ENCODE results near the gene GRIK4. TPM values are rescaled to one million over a fixed set of nuclear protein-coding genes. Genes with fewer than 3 reads are reported as not detected.

Gene GRIK4
- total RNA-seq, 2 experiments from 2014 or later: not detected

- no peak overlapping the region for H3K27ac Mint-ChIP-seq
- H3K9me3 Mint-ChIP-seq (ENCODE audit: insufficient read depth): no peaks in the 10 kb centered on the region
- H3K27me3 Mint-ChIP-seq (ENCODE audit: low read depth): peaks cover 8% of the 10 kb centered on the region
- no peak overlapping the region for H3K4me3 Mint-ChIP-seq
- DNase-seq (no peak), ATAC-seq (no peak)
- H3K36me3 Mint-ChIP-seq (ENCODE audit: low read depth): no peaks in the 10 kb centered on the region
- no peaks in the 10 kb centered on the region for H3K4me1 Mint-ChIP-seq (ENCODE audit: low read depth)
- CTCF ChIA-PET: no interaction called here
- POLR2A ChIA-PET: no interaction called here
Measured at GRCh38 chr11:120907971-120908370, 396.4 kb downstream of the GRIK4 start.

GRCh38 chr11:120908461-120909181 lies 397.1 kb downstream of the GRIK4 start:
- ChIA-PET POLR2A (no interaction called here), CTCF (no interaction called here)
- H3K4me1 Mint-ChIP-seq (ENCODE audit: low read depth): no peaks in the 10 kb centered on the region
- no peak for ATAC-seq
- H3K27ac Mint-ChIP-seq: no peak overlapping the region
- H3K9me3 Mint-ChIP-seq (ENCODE audit: insufficient read depth): no peaks in the 10 kb centered on the region
- H3K4me3 Mint-ChIP-seq: no peak overlapping the region
- peaks cover 8% of the 10 kb centered on the region for H3K27me3 Mint-ChIP-seq (ENCODE audit: low read depth)
- no peak for DNase-seq
- no peaks in the 10 kb centered on the region for H3K36me3 Mint-ChIP-seq (ENCODE audit: low read depth)

GRCh38 chr11:120909676-120910416 lies 398.3 kb downstream of the GRIK4 start:
- Mint-ChIP-seq H3K27ac (no peak overlapping the region), H3K4me1 (ENCODE audit: low read depth) (no peaks in the 10 kb centered on the region), H3K9me3 (ENCODE audit: insufficient read depth) (no peaks in the 10 kb centered on the region), H3K27me3 (ENCODE audit: low read depth) (peaks cover 8% of the 10 kb centered on the region), H3K36me3 (ENCODE audit: low read depth) (no peaks in the 10 kb centered on the region), H3K4me3 (no peak overlapping the region)
- DNase-seq (no peak), ATAC-seq (no peak)
- ChIA-PET POLR2A (no interaction called here), CTCF (no interaction called here)

GRCh38 chr11:120911943-120912342 lies 400.4 kb downstream of the GRIK4 start:
- H3K4me3 Mint-ChIP-seq: no peak overlapping the region
- ChIA-PET CTCF (no interaction called here), POLR2A (no interaction called here)
- no peak overlapping the region for H3K27ac Mint-ChIP-seq
- H3K4me1 Mint-ChIP-seq (ENCODE audit: low read depth): no peaks in the 10 kb centered on the region
- no peaks in the 10 kb centered on the region for H3K36me3 Mint-ChIP-seq (ENCODE audit: low read depth)
- peaks cover 6% of the 10 kb centered on the region for H3K27me3 Mint-ChIP-seq (ENCODE audit: low read depth)
- ATAC-seq (no peak), DNase-seq (no peak)
- H3K9me3 Mint-ChIP-seq (ENCODE audit: insufficient read depth): no peaks in the 10 kb centered on the region

- ATAC-seq (no peak), DNase-seq (no peak)
- Mint-ChIP-seq H3K36me3 (ENCODE audit: low read depth) (no peaks in the 10 kb centered on the region), H3K9me3 (ENCODE audit: insufficient read depth) (no peaks in the 10 kb centered on the region), H3K4me1 (ENCODE audit: low read depth) (no peaks in the 10 kb centered on the region), H3K4me3 (no peak overlapping the region), H3K27me3 (ENCODE audit: low read depth) (peaks cover 6% of the 10 kb centered on the region), H3K27ac (no peak overlapping the region)
- POLR2A ChIA-PET: interaction anchor here (1.1 kb wide), 1 partner anchor 12 kb away, joined by 3 read pairs; no protein-coding TSS in a partner anchor
- CTCF ChIA-PET: no interaction called here
Measured at GRCh38 chr11:120912504-120912903, 401.0 kb downstream of the GRIK4 start.

- no peaks in the 10 kb centered on the region for H3K36me3 Mint-ChIP-seq (ENCODE audit: low read depth)
- DNase-seq (no peak), ATAC-seq (no peak)
- H3K4me3 Mint-ChIP-seq: no peak overlapping the region
- H3K27me3 Mint-ChIP-seq (ENCODE audit: low read depth): peaks cover 6% of the 10 kb centered on the region
- H3K27ac Mint-ChIP-seq: no peak overlapping the region
- no peaks in the 10 kb centered on the region for H3K4me1 Mint-ChIP-seq (ENCODE audit: low read depth)
- POLR2A ChIA-PET: interaction anchor here (1.1 kb wide), 1 partner anchor 11 kb away, joined by 3 read pairs; no protein-coding TSS in a partner anchor
- no peaks in the 10 kb centered on the region for H3K9me3 Mint-ChIP-seq (ENCODE audit: insufficient read depth)
- CTCF ChIA-PET: no interaction called here
Measured at GRCh38 chr11:120912915-120913314, 401.4 kb downstream of the GRIK4 start.

GRCh38 chr11:120914021-120914420 lies 402.5 kb downstream of the GRIK4 start:
- ATAC-seq (no peak), DNase-seq (no peak)
- Mint-ChIP-seq H3K4me3 (no peak overlapping the region), H3K4me1 (ENCODE audit: low read depth) (no peaks in the 10 kb centered on the region), H3K27ac (no peak overlapping the region), H3K9me3 (ENCODE audit: insufficient read depth) (no peaks in the 10 kb centered on the region), H3K36me3 (ENCODE audit: low read depth) (no peaks in the 10 kb centered on the region), H3K27me3 (ENCODE audit: low read depth) (peaks cover 6% of the 10 kb centered on the region)
- ChIA-PET CTCF (no interaction called here), POLR2A (no interaction called here)

- no peak overlapping the region for H3K4me3 Mint-ChIP-seq
- H3K27me3 Mint-ChIP-seq (ENCODE audit: low read depth): peaks cover 6% of the 10 kb centered on the region
- ATAC-seq (no peak), DNase-seq (no peak)
- H3K27ac Mint-ChIP-seq: no peak overlapping the region
- ChIA-PET POLR2A (no interaction called here), CTCF (no interaction called here)
- no peaks in the 10 kb centered on the region for H3K9me3 Mint-ChIP-seq (ENCODE audit: insufficient read depth)
- H3K4me1 Mint-ChIP-seq (ENCODE audit: low read depth): no peaks in the 10 kb centered on the region
- no peaks in the 10 kb centered on the region for H3K36me3 Mint-ChIP-seq (ENCODE audit: low read depth)
Measured at GRCh38 chr11:120914601-120915000, 403.1 kb downstream of the GRIK4 start.

GRCh38 chr11:120917559-120918239 lies 406.2 kb downstream of the GRIK4 start:
- ATAC-seq (no peak), DNase-seq (no peak)
- peaks cover 4% of the 10 kb centered on the region for H3K27me3 Mint-ChIP-seq (ENCODE audit: low read depth)
- no peaks in the 10 kb centered on the region for H3K36me3 Mint-ChIP-seq (ENCODE audit: low read depth)
- no peaks in the 10 kb centered on the region for H3K4me1 Mint-ChIP-seq (ENCODE audit: low read depth)
- no peaks in the 10 kb centered on the region for H3K9me3 Mint-ChIP-seq (ENCODE audit: insufficient read depth)
- POLR2A ChIA-PET: no interaction called here
- H3K27ac Mint-ChIP-seq: no peak overlapping the region
- CTCF ChIA-PET: interaction anchor here (0.8 to 1.7 kb wide), 4 partner anchors 12 to 407 kb away, joined by 3 to 4 read pairs (median 3); no protein-coding TSS in a partner anchor
- H3K4me3 Mint-ChIP-seq: no peak overlapping the region

- Mint-ChIP-seq H3K27ac (no peak overlapping the region), H3K4me1 (ENCODE audit: low read depth) (no peaks in the 10 kb centered on the region), H3K36me3 (ENCODE audit: low read depth) (no peaks in the 10 kb centered on the region), H3K4me3 (no peak overlapping the region), H3K27me3 (ENCODE audit: low read depth) (peaks cover 3% of the 10 kb centered on the region), H3K9me3 (ENCODE audit: insufficient read depth) (no peaks in the 10 kb centered on the region)
- DNase-seq (no peak), ATAC-seq (no peak)
- POLR2A ChIA-PET: interaction anchor here (0.6 kb wide), 1 partner anchor 55 kb away, joined by 4 read pairs; no protein-coding TSS in a partner anchor
- CTCF ChIA-PET: interaction anchor here (0.8 to 1.7 kb wide), 4 partner anchors 12 to 408 kb away, joined by 3 to 4 read pairs (median 3); no protein-coding TSS in a partner anchor
Measured at GRCh38 chr11:120918257-120918656, 406.7 kb downstream of the GRIK4 start.

- Mint-ChIP-seq H3K4me3 (no peak overlapping the region), H3K36me3 (ENCODE audit: low read depth) (no peaks in the 10 kb centered on the region), H3K9me3 (ENCODE audit: insufficient read depth) (no peaks in the 10 kb centered on the region), H3K4me1 (ENCODE audit: low read depth) (no peaks in the 10 kb centered on the region), H3K27me3 (ENCODE audit: low read depth) (peaks cover 3% of the 10 kb centered on the region), H3K27ac (no peak overlapping the region)
- ChIA-PET POLR2A (no interaction called here), CTCF (interaction anchor here (1.4 to 1.7 kb wide), 2 partner anchors 12 to 14 kb away, joined by 3 read pairs; no protein-coding TSS in a partner anchor)
- ATAC-seq (no peak), DNase-seq (no peak)
Measured at GRCh38 chr11:120919045-120919444, 407.5 kb downstream of the GRIK4 start.

- Mint-ChIP-seq H3K27ac (no peak overlapping the region), H3K9me3 (ENCODE audit: insufficient read depth) (no peaks in the 10 kb centered on the region), H3K27me3 (ENCODE audit: low read depth) (peaks cover 3% of the 10 kb centered on the region), H3K4me3 (no peak overlapping the region), H3K36me3 (ENCODE audit: low read depth) (no peaks in the 10 kb centered on the region), H3K4me1 (ENCODE audit: low read depth) (no peaks in the 10 kb centered on the region)
- ATAC-seq: no peak
- ChIA-PET CTCF (interaction anchor here (1.4 kb wide), 1 partner anchor 11 kb away, joined by 3 read pairs; no protein-coding TSS in a partner anchor), POLR2A (no interaction called here)
- no peak for DNase-seq
Measured at GRCh38 chr11:120919566-120919965, 408.0 kb downstream of the GRIK4 start.
